OCI-LY1 (cell line): ENCODE results near the gene RGPD8.
"Not testable (repeated sequence)": the region's sequence is repeated elsewhere in the genome, so short reads cannot be mapped to it uniquely, and the experiment has no call there.

Source experiments
- EZH2 ChIP-seq: fragments of 200-600 bp; sonication (generic), shearing (Covaris generic); IDR thresholded peaks from 2 replicates; pipeline ENCODE4 v1.8.0; 2017; ENCODE audit warnings: borderline replicate concordance, mixed run types, mild to moderate bottlenecking, antibody characterized with exemption, low read length, moderate library complexity, mixed read lengths
- TF ChIP-seq, protein P1 (sequence below): fragments of 200-600 bp; sonication (generic), shearing (Covaris generic); IDR thresholded peaks from 2 replicates; pipeline ENCODE4 v1.5.1; 2017; ENCODE audit warnings: mild to moderate bottlenecking, antibody characterized with exemption, low read length, moderate library complexity, mixed read lengths

DNA sequence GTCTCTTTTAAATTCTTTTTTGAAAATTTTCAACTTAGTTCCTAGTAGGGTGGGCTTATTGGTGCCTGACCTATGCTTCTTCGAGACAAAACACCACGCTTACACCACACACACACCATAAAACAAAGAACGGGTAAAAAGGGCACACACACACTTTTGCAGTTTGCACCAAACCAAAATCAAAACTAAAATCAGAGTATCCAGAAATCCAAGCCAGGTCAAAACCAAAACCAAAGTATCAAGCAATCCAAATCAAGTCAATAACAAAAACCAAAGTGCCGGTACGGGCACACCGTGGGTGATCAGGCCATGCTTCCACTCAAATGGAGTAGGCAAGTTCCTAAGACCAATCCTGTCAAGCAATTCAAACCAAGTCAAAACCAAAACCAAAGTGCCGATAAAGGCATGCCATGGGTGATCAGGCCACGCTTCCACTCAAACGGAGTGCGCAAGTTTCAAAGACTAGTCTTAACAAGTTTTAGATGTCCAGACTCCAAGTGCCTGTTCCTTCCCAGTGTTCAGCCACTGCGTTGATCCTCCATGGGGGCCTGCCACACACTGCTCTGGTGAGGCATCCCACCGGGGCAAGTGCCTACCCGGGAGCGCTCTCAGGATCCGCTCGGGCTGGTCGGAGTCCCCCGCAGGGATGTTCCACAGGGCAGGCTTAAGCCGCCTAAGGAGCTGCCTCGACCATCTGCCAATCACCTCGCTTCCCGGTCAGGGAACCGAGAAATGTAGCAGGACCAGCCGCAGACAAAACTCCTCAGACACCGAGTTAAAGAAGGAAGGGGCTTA is 80.4 kb downstream of the RGPD8 start:
- TF ChIP-seq, protein P1, sequence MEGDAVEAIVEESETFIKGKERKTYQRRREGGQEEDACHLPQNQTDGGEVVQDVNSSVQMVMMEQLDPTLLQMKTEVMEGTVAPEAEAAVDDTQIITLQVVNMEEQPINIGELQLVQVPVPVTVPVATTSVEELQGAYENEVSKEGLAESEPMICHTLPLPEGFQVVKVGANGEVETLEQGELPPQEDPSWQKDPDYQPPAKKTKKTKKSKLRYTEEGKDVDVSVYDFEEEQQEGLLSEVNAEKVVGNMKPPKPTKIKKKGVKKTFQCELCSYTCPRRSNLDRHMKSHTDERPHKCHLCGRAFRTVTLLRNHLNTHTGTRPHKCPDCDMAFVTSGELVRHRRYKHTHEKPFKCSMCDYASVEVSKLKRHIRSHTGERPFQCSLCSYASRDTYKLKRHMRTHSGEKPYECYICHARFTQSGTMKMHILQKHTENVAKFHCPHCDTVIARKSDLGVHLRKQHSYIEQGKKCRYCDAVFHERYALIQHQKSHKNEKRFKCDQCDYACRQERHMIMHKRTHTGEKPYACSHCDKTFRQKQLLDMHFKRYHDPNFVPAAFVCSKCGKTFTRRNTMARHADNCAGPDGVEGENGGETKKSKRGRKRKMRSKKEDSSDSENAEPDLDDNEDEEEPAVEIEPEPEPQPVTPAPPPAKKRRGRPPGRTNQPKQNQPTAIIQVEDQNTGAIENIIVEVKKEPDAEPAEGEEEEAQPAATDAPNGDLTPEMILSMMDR = not testable (repeated sequence)
- not testable (repeated sequence) for TF ChIP-seq EZH2
